RKO (cell line): ENCODE measurements around the gene PAX3.

ENCODE experiments used
- DNase-seq: peaks from one replicate; pipeline ENCODE4 v3.0.0-alpha.2; 2016; ENCODE audit warnings: low spot score

The PAX3 gene

DNA sequence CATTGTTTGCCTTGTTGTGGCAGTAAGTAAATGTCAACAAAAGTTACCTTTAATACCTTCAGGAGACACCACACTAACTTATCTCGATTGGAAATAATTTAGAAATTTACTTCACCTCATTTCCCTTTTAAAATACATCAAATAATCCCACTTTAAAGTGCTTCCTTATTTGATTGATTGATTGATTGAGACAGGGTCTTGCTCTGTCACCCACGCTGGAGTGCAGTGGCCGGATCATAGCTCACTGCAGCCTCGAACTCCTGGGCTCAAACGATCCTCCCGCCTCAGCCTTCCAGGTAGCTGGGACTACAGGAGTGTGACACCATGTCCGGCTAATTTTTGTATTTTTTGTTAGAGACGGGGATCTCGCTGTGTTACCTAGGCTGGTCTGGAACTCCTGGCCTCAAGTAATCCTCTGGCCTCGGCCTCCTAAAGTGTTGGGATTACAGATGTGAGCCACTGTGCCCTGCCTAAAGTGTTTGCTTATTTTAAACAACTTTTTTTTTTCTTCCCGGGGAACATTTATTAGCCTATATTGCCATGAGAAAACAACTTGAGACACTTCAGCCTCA lies 12.0 kb upstream of the PAX3 start:
- no peak for DNase-seq

GRCh38 chr2:222309766-222310165 lies 11.0 kb upstream of the PAX3 start:
- no peak for DNase-seq

DNA sequence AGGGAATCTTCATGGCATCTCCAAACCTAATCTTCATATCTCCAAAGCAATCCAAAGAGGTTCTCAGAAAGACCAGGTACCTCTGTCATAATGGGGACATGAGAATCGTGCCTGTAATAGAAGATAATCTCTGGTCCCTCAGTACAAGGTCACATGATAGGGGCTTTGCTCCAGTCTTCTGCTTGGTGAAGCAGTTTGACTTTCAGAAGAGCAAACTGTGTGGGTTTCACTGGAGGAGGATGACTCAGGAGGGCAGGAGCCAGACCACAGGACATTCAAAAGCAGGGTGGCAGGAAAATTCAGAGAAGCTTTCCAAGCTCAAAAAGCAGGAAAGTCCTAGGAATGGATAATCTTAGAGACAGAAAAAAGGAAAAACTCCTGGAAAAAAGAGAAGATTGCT lies 10.6 kb upstream of the PAX3 start:
- no peak for DNase-seq

DNA sequence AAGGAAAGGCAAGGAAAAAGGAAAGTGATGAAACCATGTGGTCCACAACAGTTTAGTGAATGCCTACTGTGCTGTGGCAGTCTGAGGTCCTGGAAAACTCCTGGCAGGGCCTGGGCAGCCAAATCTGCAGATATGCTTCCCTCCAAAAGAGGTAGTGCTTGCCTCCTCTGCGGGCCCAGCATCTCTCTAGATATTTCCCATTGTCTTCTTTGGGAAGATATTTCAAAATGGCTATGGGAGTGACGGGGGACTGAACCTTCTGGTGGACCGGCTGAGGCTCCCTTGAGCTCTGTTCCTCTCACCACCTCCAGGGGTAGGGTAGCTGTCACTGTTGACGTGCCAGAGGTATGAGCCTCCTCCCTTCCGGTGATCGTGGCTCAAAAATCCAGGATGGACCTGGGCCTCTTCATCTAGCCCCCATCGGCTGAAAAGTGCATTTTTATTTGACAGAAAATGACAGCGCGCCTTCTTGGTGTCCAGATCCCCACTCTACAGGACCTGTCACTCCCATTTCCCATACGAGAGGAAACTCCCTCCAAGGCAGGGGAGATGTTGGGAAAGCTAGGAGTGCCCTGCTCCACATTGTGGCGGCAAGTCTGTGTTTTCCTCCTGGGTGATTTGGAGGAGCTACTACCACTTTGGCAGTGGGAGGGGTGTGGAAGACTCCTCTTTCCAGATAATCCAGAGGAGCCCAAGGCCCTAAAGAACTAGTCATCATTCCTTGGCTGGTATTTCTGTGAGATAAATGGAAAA lies 9.4 kb upstream of the PAX3 start:
- DNase-seq: no peak

- no peak for DNase-seq
Observed at GRCh38 chr2:222307143-222307756, 8.5 kb upstream of the PAX3 start.

DNA sequence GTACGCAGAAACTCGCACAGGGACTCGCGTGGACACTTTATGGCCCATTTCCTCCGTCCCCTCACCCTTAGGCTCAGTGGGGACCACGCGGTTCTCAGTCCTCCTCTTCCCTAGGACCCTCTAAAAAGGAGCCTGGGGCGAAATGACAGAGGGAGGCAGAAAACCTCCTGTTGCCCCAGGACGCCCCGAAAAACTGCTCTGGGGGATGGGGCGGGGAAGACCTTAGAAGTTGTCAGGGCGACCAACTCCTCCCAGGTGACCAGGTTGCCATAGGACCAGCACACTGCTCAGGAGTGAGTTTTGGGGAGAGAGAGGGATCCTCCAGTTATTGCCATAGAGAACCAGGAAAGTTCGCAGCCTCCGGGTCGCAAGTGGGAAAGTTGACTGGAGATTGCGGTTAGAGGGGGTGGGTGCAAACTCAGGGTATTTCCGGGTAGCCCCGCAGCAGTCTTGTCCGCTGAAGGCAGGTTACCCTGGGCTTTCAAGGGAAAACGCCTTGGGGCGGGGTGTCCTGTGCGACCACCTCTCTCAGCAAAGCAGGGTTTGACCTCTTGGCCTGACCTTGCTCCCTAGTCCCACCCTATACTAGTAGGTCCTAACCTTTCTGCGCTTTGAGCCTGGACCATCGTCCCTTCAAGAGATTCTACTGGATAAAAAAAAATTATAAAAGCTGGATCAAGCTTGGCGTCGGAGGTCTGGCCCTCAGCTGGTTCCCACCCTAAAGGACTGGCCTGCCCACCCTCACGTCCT lies 7.8 kb upstream of the PAX3 start:
- no peak for DNase-seq

GRCh38 chr2:222305516-222306392 lies 7.0 kb upstream of the PAX3 start:
- no peak for DNase-seq

GRCh38 chr2:222304737-222305515 lies 6.1 kb upstream of the PAX3 start:
- no peak for DNase-seq

GRCh38 chr2:222303828-222304736 lies 5.3 kb upstream of the PAX3 start:
- no peak for DNase-seq

- DNase-seq: no peak
Observed at GRCh38 chr2:222303045-222303827, 4.4 kb upstream of the PAX3 start.

DNA sequence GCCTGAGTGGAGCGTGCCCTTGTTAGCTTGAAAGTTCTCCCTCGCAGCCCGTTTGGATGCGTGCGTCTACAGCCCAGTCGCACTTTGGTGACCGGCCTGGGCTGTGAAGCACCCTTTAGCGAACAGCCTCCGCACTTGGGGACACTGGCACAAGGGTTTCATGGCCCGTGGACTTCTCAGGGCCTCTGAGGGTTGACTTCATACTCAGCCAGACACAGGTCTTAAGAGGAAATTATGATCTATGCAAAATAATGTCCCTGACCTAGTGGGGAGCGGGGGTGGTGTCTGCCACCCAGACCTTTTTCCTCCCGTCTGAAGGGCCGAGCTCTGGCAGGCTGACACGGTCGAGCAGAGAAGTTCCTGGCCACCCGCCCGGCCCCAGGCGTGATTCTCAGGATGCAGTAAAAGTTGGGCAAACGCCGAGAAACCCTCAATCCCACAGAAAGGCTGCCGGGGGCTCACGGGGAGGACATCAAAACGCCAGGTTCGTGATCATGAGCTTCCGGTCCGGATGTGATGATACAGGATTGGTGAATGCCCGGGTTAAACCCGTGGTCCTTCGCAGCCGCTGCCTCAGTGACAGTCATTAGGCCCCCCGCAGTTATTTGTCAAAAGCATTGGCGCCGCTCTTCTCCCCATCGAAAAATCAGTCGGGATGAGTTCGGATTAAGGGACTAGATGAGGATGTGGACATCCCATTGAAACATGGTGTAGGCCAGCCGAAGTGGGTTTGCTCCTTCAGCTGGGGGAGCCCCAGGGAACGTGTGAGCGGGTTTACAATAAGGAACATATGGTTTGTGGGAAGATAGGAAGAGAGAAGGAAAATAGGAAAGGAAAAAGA lies 3.6 kb upstream of the PAX3 start:
- DNase-seq: no peak

- DNase-seq: no peak
Observed at GRCh38 chr2:222301796-222302118, 3.0 kb upstream of the PAX3 start.

DNA sequence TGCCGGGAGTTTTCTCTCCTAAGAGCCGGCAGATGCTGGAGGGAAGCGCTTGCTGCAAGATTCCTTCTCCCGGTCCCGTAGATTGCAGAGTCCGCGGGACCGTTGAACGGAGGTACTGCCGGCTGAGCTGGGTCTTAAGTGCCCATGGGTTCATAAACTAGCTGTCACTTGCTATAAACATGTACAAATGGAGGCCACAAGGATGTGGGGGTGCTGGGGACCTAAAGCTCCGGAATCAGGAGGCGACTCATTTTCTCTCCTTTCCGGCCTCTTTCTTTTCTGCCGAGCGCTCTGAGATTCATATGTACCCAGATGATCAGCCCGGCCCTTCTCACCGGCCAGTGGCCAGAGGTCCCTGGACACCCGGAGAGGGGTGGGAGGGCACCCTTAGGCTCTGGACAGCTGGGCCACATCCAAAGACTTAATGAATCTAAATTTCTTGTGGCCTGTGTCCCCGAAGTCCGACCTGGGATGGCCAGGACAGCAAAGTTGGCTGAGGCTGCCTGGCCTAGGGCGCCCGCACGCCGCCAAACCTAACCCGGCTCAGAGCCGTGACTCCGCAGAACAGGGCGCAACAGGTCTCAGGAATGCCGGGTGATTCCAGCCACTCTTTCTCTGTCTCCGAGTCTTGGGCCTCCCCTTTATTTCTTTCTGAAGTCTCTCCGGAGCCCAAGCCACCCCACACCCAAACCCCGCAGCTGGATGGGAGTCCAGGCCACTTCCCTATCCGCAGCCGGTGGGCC lies 2.4 kb upstream of the PAX3 start:
- DNase-seq: no peak

GRCh38 chr2:222300726-222301052 lies 1.9 kb upstream of the PAX3 start:
- DNase-seq: no peak

- no peak for DNase-seq
Observed at GRCh38 chr2:222299906-222300725, 1.3 kb upstream of the PAX3 start.

- DNase-seq: no peak
Observed at GRCh38 chr2:222298001-222298310, 842 bp downstream of the PAX3 start.

DNA sequence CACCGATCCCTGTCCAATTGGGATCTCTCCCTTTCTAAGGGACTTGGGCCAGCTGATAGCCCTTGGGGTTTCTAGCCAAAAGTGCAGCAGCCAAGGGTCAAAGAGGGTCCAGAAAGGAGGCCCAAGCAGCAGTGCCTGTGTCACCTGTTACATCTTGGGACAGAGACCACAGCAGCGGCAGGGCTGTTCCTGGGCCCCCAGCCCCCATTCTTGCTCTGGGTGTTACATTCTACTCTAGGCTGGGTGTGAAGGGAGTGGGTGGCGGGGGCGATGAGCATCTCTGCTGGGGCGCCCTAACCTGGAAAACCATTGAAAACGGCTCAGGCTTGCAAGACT lies 1.2 kb downstream of the PAX3 start:
- no peak for DNase-seq
